ENCODE results near the gene TMEM44. TPM values are rescaled to one million over a fixed set of nuclear protein-coding genes. Genes with fewer than 3 reads are reported as not detected.
A peak's percentile ranks its signal among the peaks of the same experiment; 100 is the strongest.

TMEM44 gene
- total and polyA plus RNA-seq, 2 donors = 8.0 to 11.7 TPM

GRCh38 chr3:194592798-194593752, 40.1 kb downstream of the TMEM44 start:
- Histone ChIP-seq H3K4me1 (ENCODE audit: insufficient read depth) (no peaks in the 10 kb centered on the region), H3K36me3 (ENCODE audit: insufficient read depth) (no peaks in the 10 kb centered on the region), H3K27ac (ENCODE audit: low read depth) (no peak overlapping the region), H3K4me3 (ENCODE audit: low read depth, low read length) (no peak overlapping the region)
- WGBS = 73% methylated on average over 10 of the region's 10 CpGs
- DNase-seq (ENCODE audit: extremely low spot score) = peak; percentile 20

- H3K4me3 ChIP-seq (ENCODE audit: low read depth, low read length) = no peak overlapping the region
- no peaks in the 10 kb centered on the region for H3K4me1 ChIP-seq (ENCODE audit: insufficient read depth)
- DNase-seq (ENCODE audit: extremely low spot score) = no peak
- H3K36me3 ChIP-seq (ENCODE audit: insufficient read depth) = no peaks in the 10 kb centered on the region
- H3K27ac ChIP-seq (ENCODE audit: low read depth) = no peak overlapping the region
- WGBS = 94% methylated on average over 3 of the region's 3 CpGs
These were observed 44.5 kb downstream of the TMEM44 start for GRCh38 chr3:194588741-194589140.

- Histone ChIP-seq H3K4me3 (ENCODE audit: low read depth, low read length) (no peak overlapping the region), H3K27ac (ENCODE audit: low read depth) (no peak overlapping the region), H3K4me1 (ENCODE audit: insufficient read depth) (no peaks in the 10 kb centered on the region), H3K36me3 (ENCODE audit: insufficient read depth) (no peaks in the 10 kb centered on the region)
- WGBS = 88% methylated on average over 13 of the region's 13 CpGs
- no peak for DNase-seq (ENCODE audit: extremely low spot score)
These were observed 45.0 kb downstream of the TMEM44 start for GRCh38 chr3:194588236-194588635.

- H3K36me3 ChIP-seq (ENCODE audit: insufficient read depth) = no peaks in the 10 kb centered on the region
- H3K4me1 ChIP-seq (ENCODE audit: insufficient read depth) = no peaks in the 10 kb centered on the region
- no peak overlapping the region for H3K27ac ChIP-seq (ENCODE audit: low read depth)
- 88% methylated on average over 14 of the region's 14 CpGs for WGBS
- no peak overlapping the region for H3K4me3 ChIP-seq (ENCODE audit: low read depth, low read length)
- DNase-seq (ENCODE audit: extremely low spot score) = no peak
These were observed 45.7 kb downstream of the TMEM44 start for GRCh38 chr3:194587438-194587931.

- DNase-seq (ENCODE audit: extremely low spot score) = no peak
- no peaks in the 10 kb centered on the region for H3K36me3 ChIP-seq (ENCODE audit: insufficient read depth)
- no peak overlapping the region for H3K27ac ChIP-seq (ENCODE audit: low read depth)
- no peaks in the 10 kb centered on the region for H3K4me1 ChIP-seq (ENCODE audit: insufficient read depth)
- WGBS = 50% methylated on average over 2 of the region's 2 CpGs
- no peak overlapping the region for H3K4me3 ChIP-seq (ENCODE audit: low read depth, low read length)
These were observed 46.4 kb downstream of the TMEM44 start for GRCh38 chr3:194586836-194587235.

- Histone ChIP-seq H3K27ac (ENCODE audit: low read depth) (no peak overlapping the region), H3K4me1 (ENCODE audit: insufficient read depth) (no peaks in the 10 kb centered on the region), H3K36me3 (ENCODE audit: insufficient read depth) (no peaks in the 10 kb centered on the region), H3K4me3 (ENCODE audit: low read depth, low read length) (no peak overlapping the region)
- 82% methylated on average over 5 of the region's 5 CpGs for WGBS
- no peak for DNase-seq (ENCODE audit: extremely low spot score)
These were observed 47.3 kb downstream of the TMEM44 start for GRCh38 chr3:194585880-194586281.

- Histone ChIP-seq H3K27ac (ENCODE audit: low read depth) (no peak overlapping the region), H3K36me3 (ENCODE audit: insufficient read depth) (no peaks in the 10 kb centered on the region), H3K4me3 (ENCODE audit: low read depth, low read length) (no peak overlapping the region), H3K4me1 (ENCODE audit: insufficient read depth) (no peaks in the 10 kb centered on the region)
- no peak for DNase-seq (ENCODE audit: extremely low spot score)
- 90% methylated on average over 1 of the region's 1 CpG for WGBS
These were observed 48.4 kb downstream of the TMEM44 start for GRCh38 chr3:194584866-194585265.

GRCh38 chr3:194584320-194584776, 48.9 kb downstream of the TMEM44 start:
- Histone ChIP-seq H3K4me1 (ENCODE audit: insufficient read depth) (no peaks in the 10 kb centered on the region), H3K36me3 (ENCODE audit: insufficient read depth) (no peaks in the 10 kb centered on the region), H3K27ac (ENCODE audit: low read depth) (peak overlapping the region; percentile 63), H3K4me3 (ENCODE audit: low read depth, low read length) (peak overlapping the region; percentile 44)
- DNase-seq (ENCODE audit: extremely low spot score) = no peak
- WGBS = 17% methylated on average over 7 of the region's 7 CpGs

GRCh38 chr3:194582196-194582905, 50.9 kb downstream of the TMEM44 start:
- DNase-seq (ENCODE audit: extremely low spot score) = no peak
- 94% methylated on average over 24 of the region's 24 CpGs for WGBS
- H3K27ac ChIP-seq (ENCODE audit: low read depth) = no peak overlapping the region
- H3K4me1 ChIP-seq (ENCODE audit: insufficient read depth) = no peaks in the 10 kb centered on the region
- H3K36me3 ChIP-seq (ENCODE audit: insufficient read depth) = no peaks in the 10 kb centered on the region
- H3K4me3 ChIP-seq (ENCODE audit: low read depth, low read length) = no peak overlapping the region

GRCh38 chr3:194579091-194579606, 54.1 kb downstream of the TMEM44 start:
- no peak for DNase-seq (ENCODE audit: extremely low spot score)
- Histone ChIP-seq H3K4me1 (ENCODE audit: insufficient read depth) (no peaks in the 10 kb centered on the region), H3K27ac (ENCODE audit: low read depth) (no peak overlapping the region), H3K36me3 (ENCODE audit: insufficient read depth) (no peaks in the 10 kb centered on the region), H3K4me3 (ENCODE audit: low read depth, low read length) (no peak overlapping the region)
- 66% methylated on average over 8 of the region's 8 CpGs for WGBS

- no peaks in the 10 kb centered on the region for H3K36me3 ChIP-seq (ENCODE audit: insufficient read depth)
- no peak for DNase-seq (ENCODE audit: extremely low spot score)
- H3K4me3 ChIP-seq (ENCODE audit: low read depth, low read length) = no peak overlapping the region
- H3K4me1 ChIP-seq (ENCODE audit: insufficient read depth) = no peaks in the 10 kb centered on the region
- H3K27ac ChIP-seq (ENCODE audit: low read depth) = no peak overlapping the region
- 56% methylated on average over 9 of the region's 9 CpGs for WGBS
These were observed 55.0 kb downstream of the TMEM44 start for GRCh38 chr3:194577986-194578905.

GRCh38 chr3:194575484-194576210, 57.6 kb downstream of the TMEM44 start:
- no peaks in the 10 kb centered on the region for H3K36me3 ChIP-seq (ENCODE audit: insufficient read depth)
- no peak overlapping the region for H3K4me3 ChIP-seq (ENCODE audit: low read depth, low read length)
- no peak for DNase-seq (ENCODE audit: extremely low spot score)
- WGBS = 82% methylated on average over 9 of the region's 9 CpGs
- no peak overlapping the region for H3K27ac ChIP-seq (ENCODE audit: low read depth)
- no peaks in the 10 kb centered on the region for H3K4me1 ChIP-seq (ENCODE audit: insufficient read depth)

Data from urinary bladder (tissue), 4 donors.